Stimulated activated CD4-positive, alpha-beta T cell treated with anti-CD3 and anti-CD28 coated beads, Interleukin-15, amount 100 ng/mL, for 1 hour (primary cell): ENCODE data around the gene KRTAP17-1.

Experiments used
- DNase-seq, 2 donors: peaks; one replicate each; pipeline ENCODE4 v3.0.0-alpha.2; 2020; ENCODE audit warnings: low read depth in 1 of 2, low spot score in 1 of 2

Gene KRTAP17-1

DNA sequence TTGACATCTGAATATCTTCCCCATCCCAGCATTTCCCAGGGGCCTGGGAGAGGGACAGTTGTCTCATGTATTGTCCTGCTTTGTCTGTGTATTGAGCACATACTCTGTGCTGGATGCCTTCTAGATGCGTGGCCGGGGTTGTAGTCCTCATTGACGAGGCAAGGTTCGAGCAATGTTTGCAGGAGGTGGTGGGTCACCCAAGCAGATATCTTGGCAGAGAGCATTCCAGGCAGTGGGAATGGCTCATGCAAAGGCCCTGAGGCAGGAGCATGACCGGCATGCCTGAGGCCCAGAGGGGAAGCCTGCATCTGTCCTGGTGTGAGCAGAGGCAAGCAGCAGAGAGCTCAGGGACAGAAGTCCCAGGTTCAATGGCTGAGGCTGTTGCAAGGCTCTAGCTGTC lies 17.6 kb upstream of the KRTAP17-1 start:
- no peak for DNase-seq

DNA sequence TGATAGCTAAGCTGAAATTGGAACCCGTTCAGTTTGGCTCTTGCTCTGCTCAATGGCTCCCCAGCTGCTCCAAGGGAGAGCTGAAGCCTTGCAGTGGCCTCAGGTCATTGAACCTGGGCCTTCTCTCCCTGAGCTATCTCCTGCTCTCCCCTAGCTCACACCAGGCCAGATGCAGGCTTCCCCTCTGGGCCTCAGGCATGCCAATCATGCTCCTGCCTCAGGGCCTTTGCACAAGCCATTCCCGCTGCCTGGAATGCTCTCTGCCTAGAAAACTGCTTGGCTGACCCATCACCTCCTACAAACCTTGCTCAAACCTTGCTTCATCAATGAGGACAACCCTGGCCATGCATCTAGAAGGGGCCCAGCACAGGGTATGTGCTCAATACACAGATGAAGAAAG lies 16.7 kb upstream of the KRTAP17-1 start:
- DNase-seq, result no peak

DNA sequence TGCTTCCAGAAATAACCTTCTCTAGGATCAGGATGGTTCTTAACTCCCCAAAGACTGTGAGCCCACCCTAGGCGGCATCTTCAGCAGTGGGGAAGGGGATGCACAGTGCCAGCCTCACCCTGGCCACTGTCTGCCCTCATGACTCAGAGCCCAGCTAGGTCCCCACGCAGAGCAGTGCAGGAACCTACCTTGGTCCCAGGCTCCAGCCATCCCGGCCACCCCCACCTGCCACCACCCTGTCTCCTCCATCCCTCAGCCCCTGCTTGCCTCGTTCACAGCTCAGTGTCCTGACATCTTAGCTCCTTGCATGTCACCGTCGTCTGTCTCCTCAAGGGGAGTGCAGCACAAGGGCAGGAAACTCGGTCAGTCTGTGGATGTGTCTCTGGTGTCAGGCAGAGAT lies 16.1 kb upstream of the KRTAP17-1 start:
- no peak for DNase-seq

DNA sequence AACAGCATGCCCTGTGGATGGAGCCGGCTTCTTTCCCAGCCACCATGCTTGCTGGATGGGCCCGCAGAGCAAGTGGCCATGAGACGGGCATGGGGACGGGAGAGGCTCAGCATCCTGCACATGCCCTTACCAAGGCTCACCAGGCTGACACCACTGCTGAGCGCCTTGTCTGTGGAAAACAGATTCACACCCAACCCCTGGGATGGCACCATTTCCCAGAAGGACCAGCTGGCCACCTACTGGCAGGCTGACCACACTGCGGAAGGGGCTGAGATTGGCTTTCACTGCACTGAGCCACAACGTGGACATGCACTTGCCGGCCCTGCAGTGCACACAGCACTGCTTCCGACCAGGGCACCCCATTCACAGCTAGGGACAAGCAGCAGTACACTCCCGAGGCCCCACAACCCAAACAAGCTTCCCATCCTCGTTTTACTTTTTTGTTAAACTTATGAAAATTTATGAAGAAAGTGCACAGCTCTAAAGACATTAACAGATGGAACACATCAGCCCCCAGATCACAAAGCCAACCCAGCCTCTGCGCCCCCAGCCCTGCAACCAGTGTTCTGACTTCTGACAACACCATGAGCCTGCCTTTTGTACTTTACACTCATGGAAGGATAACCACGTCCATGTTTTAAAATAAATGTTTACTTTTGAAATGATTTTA lies 13.9 kb upstream of the KRTAP17-1 start:
- no peak for DNase-seq

DNA sequence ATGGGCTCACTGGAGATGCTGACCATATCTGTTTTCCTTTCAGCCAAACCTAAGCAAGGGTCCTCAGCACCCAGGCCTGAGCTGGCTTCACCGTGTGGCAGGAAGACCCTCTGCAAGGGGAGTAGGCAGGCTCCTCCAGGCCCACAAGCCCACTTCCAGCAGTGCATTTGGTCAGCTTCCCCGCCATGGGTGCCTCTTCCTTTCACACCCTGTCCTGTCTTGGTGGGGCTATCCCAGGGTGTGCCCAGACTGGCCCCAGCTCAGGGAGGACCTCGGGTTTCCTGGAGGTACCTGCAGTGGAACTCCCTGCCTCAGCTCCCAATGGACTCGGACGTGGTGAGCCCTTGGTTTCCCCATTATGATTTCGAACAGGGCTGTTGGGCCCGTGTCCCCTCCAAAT lies 12.7 kb upstream of the KRTAP17-1 start:
- DNase-seq, result no peak

DNA sequence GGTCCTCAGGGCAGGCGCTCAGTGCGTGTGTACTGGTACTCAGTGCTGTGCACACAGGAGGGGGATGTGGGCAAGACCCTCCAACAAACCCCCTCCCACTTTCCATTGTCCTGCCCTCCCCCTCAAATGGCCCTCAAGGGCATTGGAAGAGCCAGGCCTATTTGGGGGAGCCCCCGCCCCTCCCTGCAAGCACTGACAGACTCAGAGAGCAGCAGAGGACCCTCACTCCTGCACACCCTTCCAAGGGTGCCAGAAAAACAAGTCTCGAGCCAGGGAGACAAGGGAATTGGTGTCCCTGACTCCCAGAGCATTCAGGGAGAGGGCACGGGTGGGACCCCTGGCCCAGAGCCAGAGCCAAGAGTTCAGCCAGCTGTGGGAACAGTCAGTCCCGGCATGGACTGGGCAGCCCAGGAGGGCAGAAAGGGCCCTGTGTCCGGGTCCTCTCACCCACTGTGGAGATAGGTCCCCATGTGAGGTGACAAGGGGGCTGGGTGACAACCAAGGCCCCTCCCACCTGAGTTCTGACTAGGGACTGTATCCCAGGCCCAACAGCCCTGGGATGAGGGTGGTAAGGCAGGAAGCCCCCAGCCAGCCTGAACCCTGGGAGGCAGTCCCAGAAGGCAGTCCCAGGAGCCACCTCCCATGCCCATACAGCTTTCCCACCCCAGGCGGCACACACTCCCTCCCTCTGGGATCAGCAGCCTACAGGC lies 12.1 kb upstream of the KRTAP17-1 start:
- DNase-seq, result no peak

DNA sequence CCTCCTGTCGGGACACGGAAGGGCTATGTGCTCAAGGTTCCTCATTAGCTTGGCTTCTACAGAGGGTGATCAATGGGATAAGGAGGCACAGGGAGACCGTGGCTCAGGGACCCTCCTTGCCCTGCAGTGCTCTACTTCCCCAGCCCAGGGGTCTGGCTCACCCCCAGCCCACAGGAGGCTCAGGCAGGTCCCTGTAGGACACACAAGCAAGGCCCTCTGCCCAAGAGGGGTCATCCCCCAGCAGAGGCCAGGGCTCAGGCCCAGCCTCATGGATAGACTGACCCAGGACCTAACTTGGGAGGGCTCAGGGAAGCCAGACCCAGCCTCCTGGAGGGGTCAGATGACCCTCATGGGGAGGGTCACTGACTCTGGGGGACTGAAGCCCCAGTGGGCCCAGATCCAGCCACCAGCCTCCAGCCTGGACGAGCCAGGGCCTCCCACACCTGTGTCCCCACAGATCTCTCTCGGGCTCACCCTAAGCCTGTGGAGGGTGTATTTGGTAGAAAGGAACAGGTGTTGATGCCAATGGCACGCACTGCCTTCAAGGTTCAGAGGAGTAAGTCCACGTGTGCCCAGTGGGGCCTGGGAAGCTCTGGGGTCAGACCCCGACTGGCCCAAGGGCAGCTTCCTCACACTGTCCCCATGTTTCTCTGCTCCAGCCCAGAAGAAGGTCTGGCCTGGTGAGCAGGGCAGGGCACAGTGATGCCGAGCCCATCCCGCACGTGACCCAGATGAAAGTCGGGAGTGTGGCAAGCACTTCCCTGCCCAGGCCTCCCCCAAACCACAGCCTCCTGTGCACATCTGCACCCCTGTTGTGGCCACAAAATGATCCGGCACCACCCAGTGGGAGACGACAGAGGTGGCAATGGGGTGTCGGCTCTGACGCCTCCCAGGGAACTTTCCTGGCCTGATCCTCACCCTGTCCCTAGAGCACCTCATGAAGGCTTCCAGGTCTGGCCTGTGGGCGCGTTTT lies 10.9 kb upstream of the KRTAP17-1 start:
- no peak for DNase-seq

DNA sequence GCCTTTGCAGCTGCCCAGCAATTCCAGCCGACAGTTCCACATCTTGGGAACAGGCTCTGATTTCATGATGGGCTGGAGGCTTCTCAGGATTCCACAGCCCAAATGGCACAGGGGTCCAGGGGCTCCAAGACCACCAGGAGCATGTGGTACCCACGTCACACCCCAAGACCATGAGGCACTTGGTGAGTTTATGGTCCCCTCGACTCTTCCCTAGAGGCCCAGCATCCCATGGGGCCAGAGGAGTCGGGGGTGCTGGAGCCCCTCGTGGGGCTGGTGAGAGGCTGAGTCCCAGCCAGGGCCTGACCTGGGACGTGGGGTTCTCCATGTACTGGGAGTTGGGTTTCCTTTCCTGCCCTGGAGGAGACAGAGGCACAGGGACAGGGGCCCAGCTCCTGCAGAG lies 10.1 kb upstream of the KRTAP17-1 start:
- DNase-seq, result no peak

DNA sequence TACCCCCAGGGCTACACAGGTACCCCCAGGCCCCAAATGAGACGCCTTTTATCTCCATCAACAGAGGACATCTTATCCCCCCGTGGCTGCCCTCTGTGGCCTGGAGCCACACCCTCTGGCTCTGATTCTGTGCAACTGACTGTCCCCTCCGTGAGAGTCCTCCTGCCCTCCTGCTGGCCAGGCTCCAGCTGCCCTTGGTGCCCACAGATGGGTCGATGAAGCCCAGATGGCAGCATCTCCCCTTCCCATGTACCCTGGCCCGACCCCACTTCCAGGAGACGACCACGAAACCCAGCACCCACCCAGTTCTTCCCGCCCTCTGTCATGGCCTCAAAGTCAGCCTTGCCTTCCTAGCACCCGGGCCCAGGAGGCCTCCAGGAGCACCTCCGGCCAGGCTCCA lies 9.6 kb upstream of the KRTAP17-1 start:
- DNase-seq, result no peak

DNA sequence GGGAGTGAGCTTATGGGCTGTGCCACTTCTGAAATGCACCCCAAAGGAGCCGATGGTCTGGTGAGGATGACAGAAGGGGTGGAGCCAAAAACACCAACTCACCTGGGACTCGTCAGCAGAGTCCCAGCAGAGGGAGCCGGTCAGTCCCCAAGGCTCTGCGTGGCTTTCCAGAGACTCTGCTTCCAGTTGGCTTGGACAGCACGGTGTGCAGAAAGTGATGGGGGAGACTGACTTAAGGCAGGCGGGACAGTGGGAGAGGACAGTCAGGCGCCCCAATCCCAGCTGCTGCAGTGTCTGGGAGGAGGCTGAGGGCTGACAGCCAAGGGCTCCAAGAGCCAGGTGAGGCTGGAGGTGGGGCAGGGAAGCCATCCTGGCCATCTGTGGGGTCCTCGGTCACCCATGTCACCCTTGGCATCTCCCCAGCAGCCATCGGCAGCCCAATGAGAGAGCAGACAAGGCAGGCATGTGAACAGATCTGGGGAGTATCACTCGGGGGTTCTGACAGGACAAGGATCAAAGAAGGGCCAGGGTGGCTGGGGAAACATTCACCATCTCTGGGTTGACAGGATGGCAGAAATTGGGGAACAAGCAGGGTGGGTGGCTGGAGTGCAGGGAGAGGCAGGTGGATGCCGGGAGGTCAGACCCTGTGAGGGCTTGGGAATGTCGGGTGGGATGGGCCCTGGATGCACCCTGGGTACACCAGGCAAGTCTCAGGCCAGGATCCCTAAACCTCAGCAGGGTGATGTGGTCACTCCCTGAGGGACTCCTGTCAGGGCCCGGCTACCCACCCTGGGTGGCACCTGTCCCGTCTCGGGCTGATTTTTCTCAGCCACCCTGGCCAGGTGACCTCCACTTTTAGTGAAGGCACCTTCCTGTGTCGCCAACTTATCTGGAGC lies 8.9 kb upstream of the KRTAP17-1 start:
- DNase-seq, result no peak

DNA sequence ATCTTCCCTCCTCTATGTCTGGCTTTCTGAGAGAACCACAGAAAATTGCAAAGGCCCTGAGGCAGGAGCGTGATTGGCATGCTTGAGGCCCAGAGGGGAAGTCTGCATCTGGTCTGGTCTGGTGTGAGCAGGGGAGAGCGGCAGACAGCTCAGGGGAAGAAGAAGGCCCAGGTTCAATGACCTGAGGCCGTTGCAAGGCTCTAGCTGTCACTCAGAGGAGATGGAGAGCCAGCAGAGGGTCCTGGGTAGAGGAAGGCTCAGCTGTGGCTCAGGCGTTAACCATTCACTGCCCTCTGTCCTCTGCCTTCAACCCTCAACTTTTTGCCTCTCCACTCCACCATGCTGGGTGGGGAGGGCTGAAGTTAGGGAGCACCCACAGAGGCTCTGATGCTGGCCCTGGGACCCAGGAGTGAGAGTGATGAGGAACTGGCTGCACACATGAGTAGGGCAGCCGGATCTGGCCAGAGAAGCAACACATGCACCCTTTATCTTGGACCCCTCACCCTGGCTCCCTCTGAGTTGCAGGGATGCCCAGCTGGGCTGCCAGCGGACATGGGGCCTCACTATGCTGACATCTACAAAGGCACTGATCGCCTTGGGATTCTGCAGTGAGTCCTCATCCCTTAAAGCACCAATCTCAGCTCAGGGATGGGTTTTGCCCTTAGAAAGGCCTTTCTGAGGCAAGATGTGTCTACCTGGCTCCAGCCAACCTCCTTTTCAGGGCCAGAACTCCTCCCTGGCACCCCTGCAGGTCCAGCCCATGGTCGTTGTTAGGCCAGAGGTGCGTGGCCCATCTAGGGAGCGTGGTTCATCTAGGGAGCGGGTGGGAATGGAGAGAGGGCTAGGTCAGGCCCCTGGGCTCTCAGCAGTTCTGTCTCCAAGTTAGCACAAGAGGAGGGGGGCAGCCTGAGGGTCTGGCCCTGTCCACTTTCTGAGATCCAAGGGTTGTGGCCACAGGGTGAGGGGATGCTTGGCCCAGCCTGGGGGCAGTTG lies 7.7 kb upstream of the KRTAP17-1 start:
- DNase-seq, result no peak

DNA sequence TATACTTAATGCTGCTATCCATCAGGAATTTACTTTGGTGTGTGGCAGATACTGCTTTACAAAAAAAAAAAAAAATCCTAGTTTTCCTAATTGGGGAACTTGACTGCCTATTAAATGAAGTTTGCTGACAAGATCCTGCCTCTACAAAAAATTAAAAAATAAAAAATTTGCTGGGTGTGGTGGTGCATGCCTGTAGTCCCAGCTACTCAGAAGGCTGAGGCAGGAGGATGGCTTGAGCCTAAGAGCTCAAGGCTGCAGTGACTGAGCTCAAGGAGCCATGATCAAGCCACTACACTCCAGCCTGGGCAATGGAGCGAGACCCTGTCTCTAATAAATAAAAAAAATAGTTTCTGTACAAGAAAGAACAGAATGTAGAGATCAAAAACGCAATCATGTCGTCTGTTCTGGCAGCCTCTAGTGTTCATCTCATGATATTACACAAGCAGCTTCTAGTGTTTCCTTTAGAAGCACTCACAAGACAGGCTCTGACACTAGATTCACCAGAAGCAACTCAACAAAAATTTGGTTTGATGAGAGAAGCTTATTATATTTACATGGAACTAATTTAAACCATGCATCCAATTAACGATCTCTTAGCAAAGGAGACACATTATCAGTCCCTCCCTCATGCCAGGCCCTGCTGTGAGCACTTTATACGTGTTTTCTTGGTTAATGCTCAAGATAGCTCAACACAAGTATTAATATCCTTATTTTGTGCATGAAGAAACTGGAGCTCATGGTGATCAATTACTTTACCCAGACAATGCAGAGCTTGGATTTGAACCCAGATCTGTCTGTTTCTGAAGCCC lies 6.8 kb upstream of the KRTAP17-1 start:
- DNase-seq, result no peak

DNA sequence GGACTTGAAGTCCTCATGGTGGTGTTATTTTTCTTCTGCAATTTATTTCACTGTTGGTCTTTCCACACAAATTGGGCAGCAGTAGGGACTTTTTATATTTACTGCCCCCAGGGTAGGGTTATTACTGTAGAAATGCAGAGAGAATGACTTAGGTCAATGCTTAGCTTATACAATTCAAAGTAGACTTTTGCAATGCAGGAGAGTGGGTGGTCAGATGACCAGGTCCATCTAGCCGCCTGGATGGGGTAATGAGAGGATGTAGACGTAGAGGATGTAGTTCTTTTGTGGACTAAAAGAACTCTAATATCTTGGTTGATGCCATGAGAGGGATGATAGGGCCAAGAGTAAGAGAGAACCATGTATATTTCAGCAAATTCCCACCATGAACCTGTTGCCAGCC lies 2.7 kb upstream of the KRTAP17-1 start:
- DNase-seq, result no peak

DNA sequence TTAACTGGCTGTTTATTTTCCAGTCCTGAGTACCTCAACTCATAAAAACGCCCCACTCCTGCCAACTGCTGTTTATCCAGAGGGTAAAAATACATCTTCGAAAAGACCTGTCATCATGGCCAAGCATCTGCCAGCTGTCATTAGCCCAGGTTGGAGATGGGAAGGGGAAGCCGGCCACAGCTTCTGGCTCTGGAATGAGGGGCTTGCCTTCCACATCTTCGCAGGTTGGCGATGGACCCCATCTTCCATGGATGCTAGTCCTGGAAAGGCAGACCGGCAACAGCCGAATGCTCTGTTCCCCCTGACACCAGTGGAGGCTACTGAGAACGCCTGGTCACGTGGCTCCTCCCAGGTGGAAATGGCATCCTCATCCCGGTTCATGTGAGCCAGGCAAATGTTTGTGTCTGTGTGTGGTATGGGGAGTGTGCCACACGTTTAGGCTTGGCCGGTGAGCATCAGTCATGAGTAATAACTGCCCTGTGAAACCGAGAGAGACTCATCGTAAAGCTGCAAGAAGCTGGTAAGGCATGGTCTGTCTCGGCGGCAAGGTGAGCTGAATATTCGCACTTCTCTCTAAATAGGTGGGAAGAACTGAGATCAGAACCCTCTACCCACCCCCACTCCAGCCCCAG lies 420 bp upstream of the KRTAP17-1 start:
- no peak for DNase-seq

DNA sequence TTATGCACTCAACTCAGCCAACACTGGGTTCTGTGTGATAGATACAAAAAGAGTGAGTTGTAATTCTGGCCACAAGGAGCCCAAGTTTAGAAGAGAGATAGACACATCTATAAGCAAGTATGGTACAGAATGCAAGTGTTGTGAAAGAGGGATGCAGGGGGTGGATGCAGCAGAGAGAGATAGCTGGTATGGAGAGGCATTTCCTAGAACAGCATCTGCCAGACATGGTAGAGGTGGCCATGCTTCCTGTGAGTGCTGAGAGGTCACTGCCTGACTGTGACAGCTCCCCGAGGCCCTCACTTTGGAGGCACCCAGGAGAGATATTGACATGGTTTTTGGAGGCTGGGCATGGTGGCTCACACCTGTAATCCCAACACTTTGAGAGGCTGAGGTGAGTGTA lies 4.4 kb downstream of the KRTAP17-1 start:
- DNase-seq, result no peak

DNA sequence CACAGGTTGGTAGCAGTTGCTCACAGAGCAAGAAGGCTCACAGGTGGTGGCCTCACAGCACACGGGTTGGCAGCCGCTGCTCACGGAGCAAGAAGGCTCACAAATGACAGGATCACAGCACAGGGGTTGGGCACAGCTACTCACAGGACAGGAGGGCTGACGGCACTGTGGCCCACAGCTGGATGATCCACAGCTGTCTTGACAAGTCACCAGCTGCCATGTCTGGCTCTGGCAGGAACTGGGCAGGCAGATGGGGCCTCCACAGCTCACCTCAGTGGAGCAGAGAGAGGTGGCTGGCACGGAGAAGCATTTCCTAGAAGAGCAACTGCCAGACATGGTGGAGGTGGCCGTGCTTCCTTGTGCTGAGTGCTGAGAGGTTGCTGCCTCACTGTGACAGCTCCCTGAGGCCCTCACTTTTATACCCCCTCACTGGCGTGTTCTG lies 6.6 kb downstream of the KRTAP17-1 start, which contains the start of gene KRTAP16-1:
Gene KRTAP16-1 (minus strand): TSS at position 392 of the 442 bp plus-strand sequence. CDS start 56 bp downstream, at position 336.
- peak in 1 of 2 donors; percentile 40 for DNase-seq

DNA sequence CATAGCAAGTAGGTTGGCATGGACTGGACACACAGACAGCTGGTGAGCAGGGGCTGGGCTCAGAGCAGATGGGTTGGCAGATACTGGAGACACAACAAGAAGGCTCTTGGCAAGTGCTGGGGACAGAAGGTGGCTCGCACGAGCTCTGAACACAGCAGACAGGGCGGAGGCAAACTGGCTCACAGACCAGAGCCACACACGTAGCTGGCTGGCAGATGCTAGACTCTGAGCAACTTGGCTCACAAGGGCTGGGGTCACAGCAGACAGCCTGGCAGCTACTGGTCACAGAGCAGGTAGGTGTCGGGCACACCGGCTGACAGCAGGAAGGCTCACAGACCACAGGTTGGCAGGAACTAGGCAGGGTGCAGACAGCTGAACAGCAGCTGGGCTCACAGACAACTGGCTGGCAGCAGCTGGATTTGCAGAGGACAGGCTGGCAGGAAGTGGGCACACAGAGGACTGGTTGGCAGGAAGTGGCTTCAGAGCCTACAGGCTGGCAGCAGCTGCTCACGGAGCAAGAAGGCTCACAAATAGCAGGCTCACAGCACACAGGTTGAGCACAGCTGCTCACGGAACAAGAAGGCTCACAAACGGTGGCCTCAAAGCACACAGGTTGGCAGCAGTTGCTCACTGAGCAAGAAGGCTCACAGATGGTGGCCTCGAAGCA lies 7.1 kb downstream of the KRTAP17-1 start:
- DNase-seq, result peak in 1 of 2 donors; percentile 71

DNA sequence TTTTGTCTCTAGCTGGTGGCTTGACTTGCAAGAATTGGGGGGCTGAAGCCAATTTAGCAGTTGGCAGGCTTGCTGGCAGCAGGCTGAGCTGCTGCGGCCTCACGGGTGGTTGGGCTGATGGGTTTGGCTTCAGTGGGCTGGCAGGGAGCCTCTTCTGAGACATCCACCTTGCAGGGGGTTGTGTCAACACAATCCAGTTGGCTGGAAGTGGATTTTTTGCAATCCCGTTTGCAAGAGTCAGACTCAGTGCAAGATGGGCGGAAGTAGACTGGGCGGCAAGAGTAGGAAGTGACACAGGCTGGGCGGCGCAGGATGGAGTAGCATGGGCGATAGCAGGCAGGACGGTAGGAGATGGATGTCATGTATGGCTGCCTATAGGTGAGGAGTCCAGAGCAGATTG lies 7.9 kb downstream of the KRTAP17-1 start:
- no peak for DNase-seq
